GM18868 (cell line): ENCODE measurements around the gene HOXA11.

ENCODE experiments used
- ATAC-seq: cut with Tn5 transposase; IDR thresholded peaks from one replicate; pipeline ENCODE4 v1.9.1; 2021; ENCODE audit warnings: mild to moderate bottlenecking, moderate library complexity; ENCODE audit not compliant: unreplicated experiment

Gene HOXA11

DNA sequence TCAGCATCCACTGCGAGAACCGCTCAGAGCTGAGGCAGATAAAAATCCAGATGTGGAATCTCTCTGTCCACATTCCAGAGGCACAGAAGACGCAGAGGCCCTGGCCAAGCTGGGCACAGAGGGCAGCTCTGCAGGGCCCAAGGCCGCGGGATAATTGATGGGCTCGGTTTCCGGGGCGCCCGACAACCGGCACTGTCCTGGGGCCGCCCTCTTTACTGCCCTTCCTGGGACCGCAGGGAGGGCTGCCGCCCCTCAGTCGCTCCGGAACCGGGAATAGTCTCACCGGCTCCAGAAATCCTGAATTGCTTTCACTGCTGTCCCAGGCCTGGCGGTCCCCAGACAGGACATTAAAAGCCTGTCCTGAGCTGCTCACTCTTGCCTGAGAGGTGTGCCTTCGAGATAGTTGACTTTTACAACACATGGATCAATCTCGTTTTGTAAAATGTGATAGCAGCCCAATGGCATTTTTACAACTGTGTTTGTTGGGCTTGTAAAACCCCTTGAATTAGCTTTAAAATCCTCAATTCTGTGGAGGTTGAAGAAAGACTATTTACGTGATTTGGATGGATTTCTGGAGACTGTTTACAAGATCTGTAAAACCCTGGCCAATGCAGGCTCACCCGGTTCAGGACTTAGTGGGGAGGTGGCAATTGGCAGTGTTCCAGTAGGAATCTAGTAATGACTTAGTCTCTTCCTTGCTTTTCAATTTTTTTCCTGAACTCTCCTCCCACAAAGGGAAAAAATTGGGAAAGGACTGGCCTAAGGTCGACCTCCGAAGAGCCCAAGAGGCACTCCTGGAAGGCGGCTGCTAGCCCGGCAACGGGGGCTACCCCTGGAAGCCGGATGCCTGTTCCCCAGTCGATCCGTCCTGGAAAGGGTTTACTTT, 36.0 kb downstream of the HOXA11 start:
- no peak for ATAC-seq

DNA sequence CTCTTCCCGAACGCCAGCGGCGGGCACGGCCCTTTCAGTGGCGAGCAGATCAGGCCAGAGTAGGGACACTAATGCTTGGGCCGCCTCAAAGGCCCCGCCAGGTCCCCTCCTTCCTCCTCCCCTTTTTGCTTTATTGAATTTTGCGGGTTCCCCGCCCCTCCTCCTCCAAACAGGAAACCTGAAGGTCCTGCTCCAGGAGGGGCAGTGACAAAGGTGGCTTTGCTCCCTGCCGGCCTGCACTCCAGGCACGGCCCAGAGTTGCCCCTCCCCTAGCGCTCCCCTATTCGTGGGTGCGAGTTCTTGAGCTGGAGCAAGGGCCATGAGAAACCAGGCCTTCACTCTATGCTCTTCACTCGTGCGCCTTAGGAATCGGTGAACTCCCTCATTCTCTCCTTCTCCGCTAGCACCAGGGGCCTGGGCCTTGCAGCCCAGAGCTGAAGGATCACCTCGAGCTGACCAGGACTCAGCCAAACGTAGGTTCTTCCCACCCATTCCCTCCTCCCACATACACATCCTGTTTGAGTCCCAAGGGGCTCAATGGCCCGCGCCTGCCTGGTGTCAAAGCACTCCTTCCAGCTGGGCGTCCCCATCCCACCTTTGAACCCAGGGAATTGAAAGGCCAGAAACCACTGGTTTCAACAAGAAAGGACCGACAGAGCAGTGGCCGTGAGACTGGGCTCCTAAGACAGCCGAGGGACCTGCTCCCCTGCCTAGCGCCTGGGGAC, 36.8 kb downstream of the HOXA11 start:
- ATAC-seq, result no peak

DNA sequence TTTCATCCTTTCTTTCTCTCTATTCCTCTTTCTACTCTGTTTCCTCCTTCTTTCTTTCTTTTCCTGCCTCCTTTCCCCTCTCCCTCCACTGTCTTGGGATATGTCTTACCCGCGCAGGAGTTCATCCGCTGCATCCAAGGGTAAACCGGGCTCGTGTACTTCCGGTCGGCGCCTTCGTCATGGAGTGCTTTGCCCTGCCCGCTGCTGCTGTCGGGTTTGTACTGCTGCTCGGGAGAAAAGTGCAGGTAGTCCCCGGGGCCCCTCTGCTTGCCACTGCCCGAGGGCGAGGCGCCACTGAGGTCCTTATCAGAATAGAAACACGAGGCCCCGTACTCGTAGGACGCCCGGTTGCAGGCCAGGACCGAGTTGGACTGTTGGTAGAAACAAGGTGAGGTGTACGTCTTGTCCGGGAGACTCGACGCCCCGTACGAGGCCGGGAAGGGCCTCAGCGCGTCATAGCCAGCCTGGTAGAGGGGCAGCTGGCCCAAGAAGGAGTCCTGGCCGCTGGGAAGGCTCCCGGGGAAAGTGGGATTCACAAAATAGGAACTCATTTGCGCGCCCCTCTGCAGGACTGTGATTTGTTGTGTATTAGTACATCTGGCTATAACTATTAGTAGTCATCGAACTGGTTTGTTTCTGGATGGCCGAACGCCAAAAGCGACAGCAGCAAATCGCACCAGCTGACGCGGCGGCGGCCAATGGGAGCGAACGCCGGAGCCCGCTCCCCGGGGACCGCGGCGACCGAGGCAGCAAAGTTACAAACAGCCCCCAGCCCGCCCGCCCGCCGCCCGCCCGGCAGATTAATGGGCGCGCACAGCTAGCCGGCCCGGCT, 37.6 kb downstream of the HOXA11 start, which contains the start of gene HOXA6:
Gene HOXA6, minus strand, starts transcription at position 576 of the 832 bp plus-strand sequence. Its CDS starts 25 bp downstream, at position 551.
- no peak for ATAC-seq

DNA sequence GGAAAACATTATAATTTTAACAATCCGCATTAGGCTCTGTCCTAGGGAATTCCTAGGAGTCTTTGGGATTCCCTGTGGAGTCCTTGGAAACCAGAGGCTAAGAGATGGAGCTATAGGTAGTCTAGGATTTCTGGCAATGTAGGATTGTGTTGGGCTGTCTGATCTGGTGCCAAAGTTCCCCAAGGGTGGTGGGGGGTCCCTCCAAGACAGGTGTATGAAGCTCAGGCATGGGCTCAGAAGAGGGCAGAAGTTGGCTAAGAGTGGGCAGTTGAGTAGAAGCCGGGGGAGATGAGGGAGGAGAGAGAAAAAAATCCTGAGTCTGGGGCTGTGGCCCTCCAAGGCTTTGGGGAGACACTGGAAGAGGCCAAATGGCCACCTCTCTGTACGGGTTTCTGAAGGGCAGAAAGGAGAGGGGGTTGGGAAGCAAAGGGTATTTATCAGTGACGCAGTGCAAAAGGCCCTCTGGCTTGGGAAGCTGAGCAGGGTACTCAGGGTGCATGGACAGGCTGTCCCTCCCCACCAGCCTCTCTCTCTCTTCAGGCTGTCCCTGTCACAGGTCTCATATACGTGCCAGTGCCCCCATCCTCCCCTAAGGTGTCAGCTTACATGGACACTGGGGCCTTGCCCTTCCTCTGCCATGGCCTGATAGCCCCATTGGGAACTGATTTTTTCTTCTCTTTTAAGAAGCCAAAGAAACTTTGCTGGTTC, 38.4 kb downstream of the HOXA11 start:
- ATAC-seq, result no peak

DNA sequence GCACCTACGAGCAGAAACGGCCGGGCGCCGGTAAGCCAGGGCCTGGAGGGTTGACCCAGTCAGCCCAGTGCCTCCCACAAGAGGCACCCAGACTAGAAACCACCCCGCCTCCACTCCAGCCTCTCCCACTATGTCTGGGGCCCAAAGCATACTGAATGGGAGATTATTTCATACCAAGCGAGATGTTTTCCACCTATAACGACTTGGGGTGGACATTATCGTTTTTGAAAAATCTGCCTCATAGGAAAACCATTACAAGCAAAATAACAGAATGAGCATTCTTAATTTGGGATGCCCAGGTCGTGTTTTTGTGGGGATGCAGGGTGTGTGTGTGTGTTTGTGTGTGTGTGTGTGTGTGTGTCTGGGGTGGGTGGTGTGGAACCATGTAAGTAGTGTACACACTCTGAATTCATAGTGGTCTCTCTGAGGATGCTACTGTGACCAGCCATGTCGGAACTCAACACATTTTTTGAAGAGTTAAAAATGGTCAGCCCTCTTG, 39.1 kb downstream of the HOXA11 start:
- ATAC-seq, result no peak

DNA sequence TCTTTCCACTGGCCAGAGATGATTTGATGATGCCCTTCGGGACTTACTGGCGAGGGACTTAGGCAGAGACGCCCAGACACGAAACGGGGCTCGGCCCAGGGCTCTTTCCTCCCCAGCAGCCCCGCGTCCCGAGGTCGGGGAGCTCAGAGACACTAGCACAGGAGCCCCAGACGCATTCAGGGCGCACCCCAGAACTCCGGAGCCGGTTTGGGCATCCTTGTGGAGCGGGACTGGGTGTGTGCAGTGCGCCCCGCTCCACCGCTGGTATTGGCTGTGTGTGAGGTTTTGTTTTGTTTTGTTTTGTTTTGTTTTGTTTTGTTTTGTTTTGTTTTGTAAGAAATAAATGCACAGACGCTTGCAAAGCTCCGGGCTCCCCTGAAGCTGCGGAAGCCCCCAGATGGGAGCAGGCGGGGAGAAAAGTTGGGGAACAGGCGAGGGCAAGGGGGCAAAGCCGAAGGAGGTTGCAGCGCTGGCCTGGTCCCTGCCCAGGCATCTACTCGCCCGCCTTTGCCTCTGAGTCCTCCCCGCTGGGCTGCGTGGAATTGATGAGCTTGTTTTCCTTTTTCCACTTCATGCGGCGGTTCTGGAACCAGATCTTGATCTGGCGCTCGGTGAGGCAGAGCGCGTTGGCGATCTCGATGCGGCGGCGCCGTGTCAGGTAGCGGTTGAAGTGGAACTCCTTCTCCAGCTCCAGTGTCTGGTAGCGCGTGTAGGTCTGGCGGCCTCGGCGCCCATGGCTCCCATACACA, 39.7 kb downstream of the HOXA11 start:
- ATAC-seq, result no peak

DNA sequence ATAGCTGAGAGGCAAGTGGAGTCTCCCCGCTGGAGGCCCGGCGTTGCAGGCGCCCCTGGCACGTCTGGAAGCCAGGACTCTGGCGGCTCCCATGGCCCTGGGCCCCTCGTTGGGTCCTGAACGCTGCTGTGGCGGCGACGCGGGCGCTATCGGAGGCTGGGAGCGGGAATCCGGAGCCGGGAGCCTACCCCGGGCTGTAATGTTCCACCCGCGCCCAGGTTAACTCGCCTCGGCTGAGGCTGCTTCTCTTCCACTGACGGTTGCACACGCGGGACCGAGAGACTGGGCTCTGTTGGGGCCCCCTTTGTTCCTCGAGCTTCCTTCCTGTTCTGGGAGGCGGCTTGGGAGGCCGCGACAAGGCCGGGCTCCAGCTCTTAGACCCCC, 40.3 kb downstream of the HOXA11 start:
- no peak for ATAC-seq

DNA sequence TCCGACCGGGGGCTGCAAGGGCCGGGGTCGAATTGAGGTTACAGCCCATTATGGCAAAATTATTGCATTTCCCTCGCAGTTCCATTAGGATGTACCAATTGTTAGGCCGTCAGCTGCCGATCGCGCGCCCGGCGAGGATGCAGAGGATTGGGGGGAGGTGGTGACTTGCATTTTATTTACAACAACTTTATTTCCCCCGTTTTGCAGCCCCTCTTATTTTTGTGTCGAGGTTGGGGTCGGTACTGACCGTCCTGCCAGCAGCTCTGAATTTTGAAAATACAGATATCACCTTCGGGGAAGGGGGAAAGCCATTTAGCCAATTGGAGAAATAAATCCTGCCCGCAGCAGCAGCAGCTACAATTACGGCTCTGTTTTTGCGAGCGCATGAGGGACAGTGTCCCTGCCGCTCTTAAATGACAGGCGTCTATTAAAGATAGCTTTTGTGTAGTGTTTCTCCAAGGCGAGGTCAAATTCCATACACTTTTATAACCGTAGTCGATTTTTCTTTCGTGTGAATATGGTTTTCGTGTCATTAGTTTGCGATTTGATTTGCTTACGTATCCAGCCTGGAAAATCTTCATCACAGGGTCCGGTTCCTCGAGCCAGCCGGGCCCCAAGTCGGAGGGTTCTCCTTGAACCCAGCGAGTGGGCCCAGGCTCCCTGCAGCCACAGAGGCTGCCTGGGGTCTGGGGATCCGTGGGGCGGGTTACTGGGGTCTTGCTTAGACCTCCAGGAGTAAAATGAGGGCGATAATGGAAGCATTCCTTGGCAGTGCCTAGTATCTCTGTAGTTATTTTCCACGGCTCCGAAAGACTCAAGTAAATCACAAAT, 40.9 kb downstream of the HOXA11 start:
- ATAC-seq, result no peak

DNA sequence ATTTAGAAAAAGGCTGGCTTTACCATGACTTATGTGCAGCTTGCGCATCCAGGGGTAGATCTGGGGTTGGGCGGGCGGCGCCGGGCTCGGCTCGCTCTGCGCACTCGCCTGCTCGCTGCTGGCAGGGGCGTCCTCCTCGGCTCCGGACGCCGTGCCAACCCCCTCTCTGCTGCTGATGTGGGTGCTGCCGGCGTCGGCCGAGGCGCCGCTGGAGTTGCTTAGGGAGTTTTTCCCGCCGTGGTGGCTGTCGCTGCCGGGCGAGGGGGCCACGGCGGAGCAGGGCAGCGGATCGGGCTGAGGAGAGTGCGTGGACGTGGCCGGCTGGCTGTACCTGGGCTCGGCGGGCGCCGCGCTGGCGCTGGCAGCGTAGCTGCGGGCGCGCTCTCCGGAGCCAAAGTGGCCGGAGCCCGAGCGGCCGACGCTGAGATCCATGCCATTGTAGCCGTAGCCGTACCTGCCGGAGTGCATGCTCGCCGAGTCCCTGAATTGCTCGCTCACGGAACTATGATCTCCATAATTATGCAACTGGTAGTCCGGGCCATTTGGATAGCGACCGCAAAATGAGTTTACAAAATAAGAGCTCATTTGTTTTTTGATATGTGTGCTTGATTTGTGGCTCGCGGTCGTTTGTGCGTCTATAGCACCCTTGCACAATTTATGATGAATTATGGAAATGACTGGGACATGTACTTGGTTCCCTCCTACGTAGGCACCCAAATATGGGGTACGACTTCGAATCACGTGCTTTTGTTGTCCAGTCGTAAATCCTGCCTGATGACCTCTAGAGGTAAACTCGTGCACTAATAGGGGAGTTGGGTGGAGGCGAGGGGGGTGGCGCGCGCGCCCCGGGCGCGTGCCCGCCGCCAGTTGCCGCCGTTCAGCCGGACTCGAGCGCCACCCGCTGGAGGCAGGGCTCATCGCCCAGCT, 41.7 kb downstream of the HOXA11 start, which contains the start of gene HOXA5:
Gene HOXA5, minus strand, starts transcription at position 659 of the 927 bp plus-strand sequence. Its CDS starts 74 bp downstream, at position 585.
- no peak for ATAC-seq

DNA sequence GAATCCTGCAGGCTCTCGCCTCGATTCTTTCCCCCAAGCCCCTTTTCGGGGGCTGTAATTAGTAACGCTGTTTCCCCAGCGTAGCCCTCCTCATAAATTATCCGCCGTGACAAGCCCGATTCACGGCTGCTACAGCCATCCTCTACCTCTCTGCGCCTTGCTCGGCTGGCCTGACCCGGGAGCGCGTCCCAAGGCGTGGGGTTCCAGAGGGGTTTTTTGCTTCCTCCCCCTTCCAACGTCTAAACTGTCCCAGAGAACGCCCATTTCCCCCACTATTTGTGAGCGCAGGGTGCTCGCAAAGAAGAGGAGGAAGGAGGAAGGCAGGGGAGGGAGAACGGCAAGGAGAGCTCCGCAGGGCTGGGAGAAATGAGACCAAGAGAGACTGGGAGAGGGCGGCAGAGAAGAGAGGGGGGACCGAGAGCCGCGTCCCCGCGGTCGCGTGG, 42.4 kb downstream of the HOXA11 start:
- ATAC-seq, result no peak

DNA sequence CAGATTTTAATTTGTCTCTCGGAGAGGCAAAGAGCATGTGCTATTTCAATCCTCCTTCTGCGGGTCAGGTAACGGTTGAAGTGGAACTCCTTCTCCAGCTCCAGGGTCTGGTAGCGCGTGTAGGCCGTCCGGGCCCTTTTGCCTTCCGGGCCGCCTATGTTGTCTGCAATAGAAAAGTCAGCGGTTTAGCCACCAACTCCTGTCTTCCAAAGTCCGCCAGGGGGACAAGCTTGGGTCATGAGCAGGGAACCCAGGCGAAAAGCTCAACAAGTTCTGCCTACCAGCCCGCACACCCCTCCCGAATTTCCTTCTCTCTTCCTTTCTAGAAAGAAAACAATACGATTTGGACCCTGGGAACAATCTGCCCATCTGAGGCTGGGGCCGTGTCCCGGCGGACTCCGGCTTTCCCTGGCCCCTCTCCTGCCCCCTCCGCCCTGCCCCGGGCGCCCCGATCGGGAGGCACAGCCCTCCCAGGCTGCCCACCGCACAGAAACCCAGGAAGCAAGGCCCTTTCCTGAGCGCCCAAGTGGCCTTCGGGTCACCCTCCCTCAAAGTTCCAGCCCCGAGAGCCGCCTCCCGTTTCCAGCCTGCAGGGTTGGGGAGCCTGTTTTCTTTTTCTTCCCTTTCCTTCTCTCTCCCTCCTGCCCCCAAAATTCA, 43.0 kb downstream of the HOXA11 start:
- ATAC-seq, result no peak

DNA sequence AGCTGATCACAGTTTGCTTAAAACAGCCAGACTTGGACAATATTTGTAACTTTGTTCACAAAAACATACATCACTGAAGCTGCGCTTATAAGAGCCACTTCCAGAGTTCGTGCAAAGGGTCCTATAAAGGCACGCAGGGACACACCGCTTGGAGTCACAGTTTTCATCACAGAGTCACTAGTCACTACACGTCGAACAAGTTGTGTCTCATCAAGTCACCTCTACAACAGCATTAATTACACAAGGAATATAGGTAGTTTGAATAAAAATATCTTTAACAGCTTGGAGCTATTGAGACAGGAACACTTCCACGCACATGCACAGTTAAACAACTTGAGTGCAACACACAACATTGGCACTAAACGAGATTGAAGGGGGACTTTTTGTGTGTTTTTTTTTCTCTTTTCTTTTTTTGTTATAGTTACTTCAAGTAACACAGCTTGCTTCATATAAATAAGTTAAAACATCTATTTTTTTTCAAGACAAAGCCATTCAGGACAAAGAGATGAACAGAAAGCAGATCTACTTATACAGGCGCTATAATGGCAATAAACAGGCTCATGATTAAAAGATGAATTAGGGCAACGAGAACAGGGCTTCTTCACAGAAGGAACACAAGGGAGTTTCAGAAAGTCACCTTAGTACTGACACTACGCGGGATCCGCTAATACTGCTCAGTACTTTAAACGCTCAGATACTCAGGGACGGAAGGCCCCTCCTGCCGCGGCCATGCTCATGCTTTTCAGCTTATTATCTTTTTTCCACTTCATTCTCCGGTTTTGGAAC, 43.7 kb downstream of the HOXA11 start:
- ATAC-seq, result no peak

DNA sequence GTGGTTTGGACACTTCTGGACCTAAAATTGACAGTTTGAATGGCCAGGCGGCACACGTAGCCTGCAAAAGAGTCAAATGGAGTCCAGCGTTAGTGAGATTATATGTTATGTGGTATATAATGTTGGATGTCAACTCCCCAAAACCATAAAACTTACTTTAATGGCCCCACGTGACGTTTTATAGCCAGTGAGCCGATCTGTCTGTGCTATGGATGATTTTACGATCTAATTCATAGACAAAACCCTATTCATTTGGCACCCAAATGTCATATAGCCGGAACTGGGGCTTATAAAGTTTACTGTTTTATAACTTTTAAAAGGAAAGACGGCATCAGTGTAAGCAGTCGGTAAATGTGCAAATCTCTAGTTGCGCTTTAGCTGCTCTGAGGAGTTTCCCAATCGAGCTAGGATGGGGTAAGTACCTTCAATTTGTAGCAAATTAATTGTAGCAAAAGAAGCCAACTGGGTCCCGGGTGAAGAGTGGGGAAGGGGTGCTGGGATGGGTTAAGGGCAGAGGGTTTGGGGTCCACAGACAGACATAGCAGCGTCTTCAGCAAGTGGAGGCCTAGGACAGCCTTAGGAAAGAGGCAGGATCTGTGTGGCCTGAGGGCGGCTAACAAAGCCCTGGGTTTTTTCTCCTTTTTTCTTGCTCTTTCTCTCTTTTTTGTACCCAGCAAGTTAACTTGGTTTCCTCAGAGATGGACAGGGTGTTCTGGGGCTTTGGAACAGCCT, 44.7 kb downstream of the HOXA11 start:
- ATAC-seq, result no peak

DNA sequence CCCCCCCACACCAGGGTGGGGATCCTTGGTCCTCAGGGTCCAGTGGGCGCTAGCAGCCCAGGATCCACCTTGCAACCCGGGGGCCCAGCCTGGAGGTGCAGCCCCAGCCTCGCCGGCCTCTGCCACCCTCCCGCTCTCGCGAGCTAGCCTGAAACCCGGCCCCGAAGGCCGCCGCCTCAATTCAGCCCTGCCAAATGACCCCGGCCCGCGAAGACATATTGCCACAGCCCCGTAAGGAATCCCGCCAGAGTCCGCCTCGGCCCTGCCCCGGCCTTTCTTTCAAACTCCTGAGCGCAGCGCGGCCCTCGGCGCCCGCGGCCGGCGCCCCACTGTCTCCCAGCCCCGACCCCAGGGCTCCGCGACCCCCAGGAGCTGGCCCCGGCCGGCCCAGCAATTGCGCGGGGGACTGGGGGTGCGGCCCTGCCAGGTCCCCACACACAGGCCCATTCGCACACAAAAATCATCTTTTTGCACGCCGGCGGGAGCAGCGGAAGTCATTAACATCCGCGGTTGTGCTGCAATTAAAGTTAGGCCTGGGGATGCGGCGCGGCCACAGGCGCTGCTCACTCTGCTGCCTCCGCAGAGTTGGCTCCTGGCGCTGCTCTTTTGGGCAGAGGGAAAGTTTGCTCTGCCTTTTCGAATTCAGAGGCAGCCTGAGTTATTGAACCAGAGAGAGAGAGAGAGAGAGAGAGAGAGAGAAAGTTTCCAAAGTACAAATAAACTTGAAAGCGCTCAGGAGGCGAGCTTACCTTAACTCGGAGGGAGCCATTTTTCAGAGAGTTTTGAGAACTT, 45.5 kb downstream of the HOXA11 start:
- ATAC-seq, result no peak

DNA sequence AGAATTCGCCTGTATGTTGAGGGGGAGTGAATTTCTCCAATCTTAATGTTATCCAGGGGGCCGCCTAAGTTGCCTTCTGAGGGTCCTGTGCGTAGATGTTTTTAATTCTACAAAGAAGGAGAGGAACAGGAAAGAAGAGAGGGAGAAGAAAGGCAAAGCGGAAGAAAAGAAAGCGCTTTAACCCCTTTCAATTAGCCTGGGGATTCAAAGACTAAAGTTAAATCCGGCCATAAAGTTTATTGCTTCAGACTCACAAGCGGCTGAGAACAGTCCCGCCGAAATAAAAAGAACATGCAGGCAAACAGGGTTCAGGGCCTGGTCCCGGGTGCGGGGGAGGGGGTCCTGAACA, 46.1 kb downstream of the HOXA11 start:
- no peak for ATAC-seq
